Activated CD8-positive, alpha-beta T cell treated with anti-CD3 and anti-CD28 coated beads for 36 hours (primary cell): ENCODE data around the gene F8. TPM values are rescaled to one million over a fixed set of nuclear protein-coding genes. Genes with fewer than 3 reads are reported as not detected.
"Not testable (repeated sequence)": the region's sequence is repeated elsewhere in the genome, so short reads cannot be mapped to it uniquely, and the experiment has no call there.

Experiments
- ATAC-seq: fragments of 200-7000 bp; cut with Tn5 transposase; one replicate; pipeline ENCODE4 v1.10.0; 2021; ENCODE audit warnings: mild to moderate bottlenecking, moderate library complexity
- CTCF ChIA-PET: fragments of 350-600 bp; sonication (Branson Sonifier 250); formaldehyde crosslinking; loops from one replicate; lab custom pipeline; 2021; ENCODE audit warnings: antibody characterized with exemption; lab: Charles Lee
- POLR2A ChIA-PET: fragments of 350-600 bp; sonication (Branson Sonifier 250); formaldehyde crosslinking; loops from one replicate; lab custom pipeline; 2021; ENCODE audit warnings: antibody characterized with exemption; lab: Charles Lee
- DNase-seq: peaks from one replicate; pipeline ENCODE4 v3.0.0-alpha.2; 2020
- H3K27ac Mint-ChIP-seq: one replicate; pipeline ENCODE4 v1.8.0; 2021; ENCODE audit warnings: mild to moderate bottlenecking, mixed read lengths
- H3K27me3 Mint-ChIP-seq: one replicate; pipeline ENCODE4 v1.8.0; 2021; ENCODE audit warnings: mixed read lengths
- H3K36me3 Mint-ChIP-seq: one replicate; pipeline ENCODE4 v1.8.0; 2021; ENCODE audit warnings: low read depth, mixed read lengths
- H3K4me1 Mint-ChIP-seq: one replicate; pipeline ENCODE4 v1.8.0; 2021; ENCODE audit warnings: low read depth, mixed read lengths
- H3K4me3 Mint-ChIP-seq: one replicate; pipeline ENCODE4 v1.8.0; 2021; ENCODE audit warnings: mild to moderate bottlenecking, moderate library complexity, mixed read lengths
- H3K9me3 Mint-ChIP-seq: one replicate; pipeline ENCODE4 v1.8.0; 2021; ENCODE audit warnings: mixed read lengths
- intact Hi-C: fragments of 100-400 bp; cut with micrococcal nuclease; formaldehyde crosslinking; loops from one replicate; pipeline ENCODE4 v1.10.0; 2022
- total RNA-seq, 2 experiments: library from RNA; stranded (reverse); gene quantifications; one replicate each; pipeline ENCODE4 v1.2.3, GENCODE V29; 2021
- TF ChIP-seq, protein P1 (sequence below): fragments of 200-600 bp; IDR thresholded peaks from one replicate; pipeline ENCODE4 v1.8.0; 2022; ENCODE audit warnings: antibody characterized with exemption, mild to moderate bottlenecking

Gene F8
- total RNA-seq, 2 experiments from 2014 or later: 4.1 to 4.4 TPM

DNA sequence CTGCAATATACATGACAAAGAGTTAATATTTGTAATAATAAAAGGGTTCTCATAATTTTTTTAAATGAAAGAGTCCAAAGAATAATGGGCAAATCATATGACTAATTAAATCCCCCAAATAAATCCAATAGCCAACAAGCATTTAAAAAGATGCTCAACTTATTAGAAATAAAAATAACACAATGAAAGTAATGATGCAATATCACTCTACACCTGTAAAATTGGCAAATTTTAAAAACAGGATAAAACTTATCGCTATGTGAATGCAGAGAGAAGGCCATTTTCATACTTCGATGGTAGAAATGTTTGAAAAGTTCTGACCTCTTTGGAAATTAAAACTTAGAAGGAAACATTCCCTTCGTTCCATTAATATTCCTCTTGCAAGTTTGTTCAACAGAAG, 1.9 kb downstream of the F8 start:
- ATAC-seq (no peak), DNase-seq (no peak)
- Mint-ChIP-seq H3K4me3 (no peak overlapping the region), H3K27ac (no peak overlapping the region), H3K36me3 (no peaks in the 10 kb centered on the region), H3K27me3 (no peaks in the 10 kb centered on the region), H3K9me3 (no peaks in the 10 kb centered on the region), H3K4me1 (peaks cover 5% of the 10 kb centered on the region)
- POLR2A ChIA-PET: no interaction called here
- TF ChIP-seq, protein P1, sequence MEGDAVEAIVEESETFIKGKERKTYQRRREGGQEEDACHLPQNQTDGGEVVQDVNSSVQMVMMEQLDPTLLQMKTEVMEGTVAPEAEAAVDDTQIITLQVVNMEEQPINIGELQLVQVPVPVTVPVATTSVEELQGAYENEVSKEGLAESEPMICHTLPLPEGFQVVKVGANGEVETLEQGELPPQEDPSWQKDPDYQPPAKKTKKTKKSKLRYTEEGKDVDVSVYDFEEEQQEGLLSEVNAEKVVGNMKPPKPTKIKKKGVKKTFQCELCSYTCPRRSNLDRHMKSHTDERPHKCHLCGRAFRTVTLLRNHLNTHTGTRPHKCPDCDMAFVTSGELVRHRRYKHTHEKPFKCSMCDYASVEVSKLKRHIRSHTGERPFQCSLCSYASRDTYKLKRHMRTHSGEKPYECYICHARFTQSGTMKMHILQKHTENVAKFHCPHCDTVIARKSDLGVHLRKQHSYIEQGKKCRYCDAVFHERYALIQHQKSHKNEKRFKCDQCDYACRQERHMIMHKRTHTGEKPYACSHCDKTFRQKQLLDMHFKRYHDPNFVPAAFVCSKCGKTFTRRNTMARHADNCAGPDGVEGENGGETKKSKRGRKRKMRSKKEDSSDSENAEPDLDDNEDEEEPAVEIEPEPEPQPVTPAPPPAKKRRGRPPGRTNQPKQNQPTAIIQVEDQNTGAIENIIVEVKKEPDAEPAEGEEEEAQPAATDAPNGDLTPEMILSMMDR: no peak
- CTCF ChIA-PET: no interaction called here
- intact Hi-C loops: no loop called here

- TF ChIP-seq, protein P1: no peak
- no peaks in the 10 kb centered on the region for H3K27me3 Mint-ChIP-seq
- no peak overlapping the region for H3K27ac Mint-ChIP-seq
- ChIA-PET POLR2A (no interaction called here), CTCF (interaction anchor here (1.3 kb wide), 1 partner anchor 47 kb away, joined by 3 read pairs; no protein-coding TSS in a partner anchor)
- H3K4me3 Mint-ChIP-seq: no peak overlapping the region
- intact Hi-C loops: no loop called here
- H3K9me3 Mint-ChIP-seq: no peaks in the 10 kb centered on the region
- ATAC-seq (no peak), DNase-seq (no peak)
- no peaks in the 10 kb centered on the region for H3K4me1 Mint-ChIP-seq
- no peaks in the 10 kb centered on the region for H3K36me3 Mint-ChIP-seq
These were observed 12.5 kb downstream of the F8 start for GRCh38 chrX:155009994-155010472.

DNA sequence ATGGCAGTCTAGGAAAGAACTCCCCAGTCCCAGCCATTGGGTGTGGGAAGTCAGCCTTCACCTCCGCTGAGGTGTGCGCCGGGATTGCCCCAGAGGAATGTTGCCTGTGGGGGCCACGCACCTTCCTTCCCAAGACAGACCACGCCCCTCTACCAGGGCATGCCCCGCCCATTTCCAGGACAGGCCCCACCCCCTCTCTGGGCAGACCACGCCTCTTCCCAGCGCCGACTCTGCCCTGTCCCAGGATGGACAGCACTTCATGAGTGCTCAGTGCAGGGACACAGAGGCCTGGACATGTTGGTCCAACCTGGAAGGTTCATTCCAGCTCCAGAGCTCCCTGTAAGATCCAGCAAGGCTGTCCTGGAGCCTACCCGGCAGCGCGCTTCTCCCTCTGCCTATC, 13.9 kb downstream of the F8 start:
- ATAC-seq, DNase-seq, H3K4me1 Mint-ChIP-seq, CTCF ChIA-PET, intact Hi-C loops, H3K27ac Mint-ChIP-seq, H3K4me3 Mint-ChIP-seq, H3K9me3 Mint-ChIP-seq, H3K36me3 Mint-ChIP-seq, H3K27me3 Mint-ChIP-seq: not testable (repeated sequence)
- POLR2A ChIA-PET: interaction anchor here (0.8 kb wide), 1 partner anchor 10 kb away, joined by 3 read pairs; no protein-coding TSS in a partner anchor

GRCh38 chrX:155006913-155007671, 15.4 kb downstream of the F8 start:
- ATAC-seq, CTCF ChIA-PET, H3K27ac Mint-ChIP-seq, DNase-seq, H3K4me3 Mint-ChIP-seq, H3K27me3 Mint-ChIP-seq, H3K36me3 Mint-ChIP-seq, POLR2A ChIA-PET, intact Hi-C loops, H3K9me3 Mint-ChIP-seq, H3K4me1 Mint-ChIP-seq: not testable (repeated sequence)

- intact Hi-C loops, H3K9me3 Mint-ChIP-seq, H3K36me3 Mint-ChIP-seq, ATAC-seq, CTCF ChIA-PET, H3K4me1 Mint-ChIP-seq, POLR2A ChIA-PET, H3K27ac Mint-ChIP-seq, H3K27me3 Mint-ChIP-seq, DNase-seq, H3K4me3 Mint-ChIP-seq: not testable (repeated sequence)
These were observed 16.1 kb downstream of the F8 start for GRCh38 chrX:155006379-155006778.

- POLR2A ChIA-PET: no interaction called here
- TF ChIP-seq, protein P1: no peak
- no peak overlapping the region for H3K27ac Mint-ChIP-seq
- H3K4me3 Mint-ChIP-seq: no peak overlapping the region
- H3K9me3 Mint-ChIP-seq: no peaks in the 10 kb centered on the region
- CTCF ChIA-PET: no interaction called here
- DNase-seq: no peak
- no peaks in the 10 kb centered on the region for H3K36me3 Mint-ChIP-seq
- intact Hi-C loops: no loop called here
- ATAC-seq: no peak
- peaks cover 3% of the 10 kb centered on the region for H3K27me3 Mint-ChIP-seq
- peaks cover 2% of the 10 kb centered on the region for H3K4me1 Mint-ChIP-seq
These were observed 17.3 kb downstream of the F8 start for GRCh38 chrX:155005190-155005589.
